ENCODE measurements around the gene PNPLA1.

- TF ChIP-seq CTCF (IDR thresholded peaks at IDR 0.05 in 2 of 3, conservative IDR thresholded peaks at IDR 0.05 in 1 of 3; ENCODE audit: borderline replicate concordance in 1 of 3, insufficient read depth in 1 of 3, low read depth in 2 of 3, low read length in 2 of 3): no peak
- TF ChIP-seq CBX3 (IDR thresholded peaks at IDR 0.05; ENCODE audit: low read depth): no peak
- no peak for TF ChIP-seq POLR2AphosphoS5 (IDR thresholded peaks at IDR 0.05; ENCODE audit: low read depth, low read length)
- TF ChIP-seq MAX (IDR thresholded peaks at IDR 0.05): no peak
- TF ChIP-seq YY1 (IDR thresholded peaks at IDR 0.05; ENCODE audit: extremely low read depth, insufficient replicate concordance, low read depth, low read length): no peak
- no peak for TF ChIP-seq EZH2phosphoT487 (IDR thresholded peaks at IDR 0.05; ENCODE audit: borderline replicate concordance)
- no peak for TF ChIP-seq POLR2A (IDR thresholded peaks at IDR 0.05; ENCODE audit: borderline replicate concordance, extremely low read depth, insufficient read depth, insufficient read length)
- TF ChIP-seq REST (IDR thresholded peaks at IDR 0.05; ENCODE audit: low read depth): no peak
- TF ChIP-seq SIN3A (IDR thresholded peaks at IDR 0.05; ENCODE audit: low read depth): no peak
Measured at GRCh38 chr6:36327919-36328236, 58.0 kb downstream of the PNPLA1 start.

Data from HCT116 (cell line).